Tibial artery (tissue), 4 donors: ENCODE results near the gene PGLYRP2.

ENCODE experiments used
- DNase-seq, 2 donors: peaks; one replicate each; pipeline ENCODE4 v3.0.0-alpha.2; 2019
- H3K27ac ChIP-seq, 2 donors: fragments of 200-600 bp; sonication (generic) in 1 of 2; 1 replicate in 1 of 2; 2 replicates in 1 of 2; pipeline ENCODE4 v1.5.1; 2018 to 2019; ENCODE audit warnings: mild to moderate bottlenecking in 1 of 2
- H3K27me3 ChIP-seq, 2 donors: fragments of 200-600 bp; sonication (generic) in 1 of 2; one replicate each; pipeline versions ENCODE4 v1.5.1 to v1.6.0; 2016 to 2019
- H3K36me3 ChIP-seq, 3 donors: fragments of 200-600 bp; sonication (generic) in 2 of 3; one replicate each; pipeline ENCODE4 v1.5.1; 2016 to 2019; ENCODE audit warnings: mild to moderate bottlenecking in 2 of 3
- H3K4me1 ChIP-seq, 4 donors: fragments of 200-600 bp; sonication (generic) in 2 of 4; 1 replicate in 3 of 4; 2 replicates in 1 of 4; pipeline ENCODE4 v1.5.1; 2016 to 2019
- H3K4me3 ChIP-seq, 2 donors: fragments of 200-600 bp; sonication (generic) in 1 of 2; 1 replicate in 1 of 2; 2 replicates in 1 of 2; pipeline ENCODE4 v1.5.1; 2018 to 2019; ENCODE audit warnings: mild to moderate bottlenecking in 2 of 2
- H3K9me3 ChIP-seq, 3 donors: fragments of 200-600 bp; sonication (generic) in 1 of 3; one replicate each; pipeline ENCODE4 v1.5.1; 2016 to 2019
- intact Hi-C: fragments of 100-400 bp; cut with DNase I; formaldehyde crosslinking; loops from one replicate; pipeline ENCODE4 v1.15.0; 2023; ENCODE audit warnings: low total_unique reads
- TF ChIP-seq, protein P1 (sequence below), 2 experiments: fragments of 200-600 bp in 1 of 2; fragments of 450-650 bp in 1 of 2; IDR thresholded peaks; one replicate each; pipeline ENCODE4 v1.5.1; 2017 to 2019; ENCODE audit warnings: antibody characterized with exemption in 2 of 2, mild to moderate bottlenecking in 1 of 2, moderate library complexity in 1 of 2

PGLYRP2 gene

GRCh38 chr19:15421136-15421695, 58.1 kb downstream of the PGLYRP2 start:
- Histone ChIP-seq H3K27ac (no peak overlapping the region), H3K36me3 (peaks cover 36 to 40% (median 38%) of the 10 kb centered on the region in 3 donors), H3K4me3 (no peak overlapping the region), H3K4me1 (peaks cover 0 to 30% (median 23%) of the 10 kb centered on the region in 4 donors), H3K27me3 (no peaks in the 10 kb centered on the region), H3K9me3 (no peaks in the 10 kb centered on the region)
- TF ChIP-seq, protein P1, sequence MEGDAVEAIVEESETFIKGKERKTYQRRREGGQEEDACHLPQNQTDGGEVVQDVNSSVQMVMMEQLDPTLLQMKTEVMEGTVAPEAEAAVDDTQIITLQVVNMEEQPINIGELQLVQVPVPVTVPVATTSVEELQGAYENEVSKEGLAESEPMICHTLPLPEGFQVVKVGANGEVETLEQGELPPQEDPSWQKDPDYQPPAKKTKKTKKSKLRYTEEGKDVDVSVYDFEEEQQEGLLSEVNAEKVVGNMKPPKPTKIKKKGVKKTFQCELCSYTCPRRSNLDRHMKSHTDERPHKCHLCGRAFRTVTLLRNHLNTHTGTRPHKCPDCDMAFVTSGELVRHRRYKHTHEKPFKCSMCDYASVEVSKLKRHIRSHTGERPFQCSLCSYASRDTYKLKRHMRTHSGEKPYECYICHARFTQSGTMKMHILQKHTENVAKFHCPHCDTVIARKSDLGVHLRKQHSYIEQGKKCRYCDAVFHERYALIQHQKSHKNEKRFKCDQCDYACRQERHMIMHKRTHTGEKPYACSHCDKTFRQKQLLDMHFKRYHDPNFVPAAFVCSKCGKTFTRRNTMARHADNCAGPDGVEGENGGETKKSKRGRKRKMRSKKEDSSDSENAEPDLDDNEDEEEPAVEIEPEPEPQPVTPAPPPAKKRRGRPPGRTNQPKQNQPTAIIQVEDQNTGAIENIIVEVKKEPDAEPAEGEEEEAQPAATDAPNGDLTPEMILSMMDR (IDR thresholded peaks at IDR 0.05) = no peak
- no peak for DNase-seq
- intact Hi-C loops = no loop called here

GRCh38 chr19:15419413-15420025, 59.8 kb downstream of the PGLYRP2 start:
- TF ChIP-seq, protein P1 (IDR thresholded peaks at IDR 0.05) = no peak
- peaks cover 0 to 42% (median 29%) of the 10 kb centered on the region in 4 donors for H3K4me1 ChIP-seq
- H3K27ac ChIP-seq = peak overlapping the region; percentile 74 to 87
- H3K9me3 ChIP-seq = no peaks in the 10 kb centered on the region
- peak overlapping the region; percentile 92 to 97 for H3K4me3 ChIP-seq
- no peaks in the 10 kb centered on the region for H3K27me3 ChIP-seq
- intact Hi-C loops = no loop called here
- peaks cover 23 to 25% (median 24%) of the 10 kb centered on the region in 3 donors for H3K36me3 ChIP-seq
- DNase-seq = no peak
